SKM-1 treated with dmso at 0.1 percent for 144 hours (cell line): Measurements from ENCODE around the gene KIZ.
"Not testable (repeated sequence)": the region's sequence is repeated elsewhere in the genome, so short reads cannot be mapped to it uniquely, and the experiment has no call there.

Experiments used
- DNase-seq: peaks from one replicate; lab custom pipeline; 2025; ENCODE audit not compliant: unreplicated experiment; lab: John Stamatoyannopoulos, UW

KIZ gene

DNA sequence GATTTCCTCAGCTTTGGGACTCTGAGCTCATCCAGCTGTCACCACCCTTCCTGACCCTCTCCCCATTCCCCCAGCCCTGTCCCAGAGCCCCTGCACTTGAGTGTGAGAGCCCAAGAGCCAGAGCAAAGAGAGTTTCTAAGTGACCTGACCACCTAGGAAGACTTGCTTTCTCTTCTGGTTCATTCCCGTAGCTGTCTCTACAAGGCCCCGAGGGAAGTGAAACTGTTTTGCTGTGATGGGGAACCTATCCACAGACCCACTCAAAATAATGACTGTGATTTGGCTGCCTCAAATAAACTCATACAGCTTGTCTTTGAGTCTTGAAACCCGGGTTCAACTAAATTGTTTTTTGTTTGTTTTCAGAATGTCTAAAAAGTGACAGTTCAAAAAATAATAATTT lies 102.6 kb downstream of the KIZ start:
- DNase-seq: no peak

DNA sequence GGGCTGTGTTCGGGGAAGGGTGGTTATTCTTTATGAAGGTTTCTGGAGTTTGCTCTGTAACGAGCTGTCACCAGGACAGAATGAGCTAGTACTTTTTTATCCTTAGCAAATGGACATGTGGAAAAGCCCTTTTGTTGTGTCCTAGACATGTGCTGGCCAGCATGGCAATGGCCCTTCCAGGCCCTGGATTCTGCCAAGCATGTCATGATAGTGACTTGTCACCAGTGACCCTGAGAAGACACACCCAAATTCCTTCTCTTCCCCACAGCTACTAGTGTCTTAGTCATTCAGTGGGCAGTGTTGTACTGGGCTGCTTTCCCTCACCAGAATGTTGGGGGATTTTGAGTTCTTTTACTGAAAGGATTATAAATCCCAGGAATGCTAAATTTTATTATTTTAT lies 103.3 kb downstream of the KIZ start:
- no peak for DNase-seq

GRCh38 chr20:21230220-21230619 lies 104.3 kb downstream of the KIZ start:
- no peak for DNase-seq

DNA sequence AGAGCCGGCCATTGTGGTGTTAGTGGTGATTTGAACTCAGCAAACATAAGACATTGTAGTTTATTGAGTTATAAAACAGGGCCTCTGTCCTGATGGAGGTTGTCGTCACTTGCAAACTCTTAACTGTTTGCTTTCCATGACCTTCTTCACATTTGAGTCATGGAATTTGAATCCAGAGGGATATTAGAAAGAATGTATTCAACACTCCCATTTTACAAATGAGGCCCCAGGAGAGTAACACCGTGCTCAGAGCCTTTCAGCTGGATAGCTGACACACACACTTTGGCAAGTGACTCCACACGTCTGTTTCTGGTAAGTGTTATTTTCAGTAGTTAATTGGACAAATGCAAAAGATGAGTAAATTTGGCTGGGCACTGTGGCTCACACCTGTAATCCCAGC lies 104.8 kb downstream of the KIZ start:
- DNase-seq: no peak

GRCh38 chr20:21232546-21233280 lies 106.8 kb downstream of the KIZ start:
- DNase-seq: no peak

DNA sequence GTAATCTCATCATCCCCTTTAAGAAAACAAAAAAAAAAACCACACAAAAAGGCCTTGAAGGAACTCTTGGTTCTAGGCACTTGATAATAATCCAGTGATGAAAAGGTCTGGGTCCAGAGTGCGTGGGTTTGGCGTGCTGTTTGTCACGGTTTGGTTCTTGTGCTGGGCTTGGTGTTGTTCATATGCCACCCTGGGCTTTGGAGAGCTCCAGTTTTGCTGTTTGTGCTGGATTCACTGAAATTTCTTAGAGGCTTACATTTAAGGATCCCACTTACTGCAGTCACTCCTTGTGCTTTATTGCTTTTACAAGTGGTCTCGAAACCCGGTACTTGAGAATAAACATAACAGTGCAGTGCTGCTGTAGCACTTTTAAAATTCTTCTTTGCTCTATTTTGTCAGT lies 108.4 kb downstream of the KIZ start:
- DNase-seq: no peak

GRCh38 chr20:21234806-21235483 lies 109.1 kb downstream of the KIZ start:
- no peak for DNase-seq

- DNase-seq: peak; percentile 63
These were observed 109.9 kb downstream of the KIZ start for GRCh38 chr20:21235484-21236445.

- DNase-seq: no peak
These were observed 112.3 kb downstream of the KIZ start for GRCh38 chr20:21237956-21238799.

GRCh38 chr20:21238818-21239536 lies 113.1 kb downstream of the KIZ start:
- no peak for DNase-seq

- no peak for DNase-seq
These were observed 114.5 kb downstream of the KIZ start for GRCh38 chr20:21240394-21240793.

- DNase-seq: no peak
These were observed 115.5 kb downstream of the KIZ start for GRCh38 chr20:21241406-21241805.

DNA sequence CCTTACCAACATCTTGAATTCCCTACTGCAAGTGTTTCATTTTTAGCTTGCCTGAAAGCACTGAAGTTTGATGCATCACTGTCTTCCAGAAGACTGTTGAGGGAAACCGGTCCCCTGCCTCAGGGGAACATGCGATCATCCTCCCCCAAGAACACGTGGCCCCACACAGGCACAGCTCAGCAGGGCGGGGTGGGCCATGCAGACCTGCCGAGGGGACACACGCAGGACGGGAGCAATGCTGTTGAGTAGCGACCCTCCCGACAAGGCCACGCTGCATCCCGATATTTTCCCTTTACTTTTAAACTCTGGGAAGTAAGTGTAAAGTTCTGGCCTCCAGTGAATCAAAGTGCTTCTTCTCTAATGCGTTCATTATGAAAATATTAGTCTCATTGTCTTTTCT lies 117.9 kb downstream of the KIZ start:
- DNase-seq: no peak

- DNase-seq: no peak
These were observed 118.9 kb downstream of the KIZ start for GRCh38 chr20:21244808-21245207.

- DNase-seq: no peak
These were observed 120.3 kb downstream of the KIZ start for GRCh38 chr20:21246161-21246560.

- DNase-seq: not testable (repeated sequence)
These were observed 121.8 kb downstream of the KIZ start for GRCh38 chr20:21247603-21248095.

DNA sequence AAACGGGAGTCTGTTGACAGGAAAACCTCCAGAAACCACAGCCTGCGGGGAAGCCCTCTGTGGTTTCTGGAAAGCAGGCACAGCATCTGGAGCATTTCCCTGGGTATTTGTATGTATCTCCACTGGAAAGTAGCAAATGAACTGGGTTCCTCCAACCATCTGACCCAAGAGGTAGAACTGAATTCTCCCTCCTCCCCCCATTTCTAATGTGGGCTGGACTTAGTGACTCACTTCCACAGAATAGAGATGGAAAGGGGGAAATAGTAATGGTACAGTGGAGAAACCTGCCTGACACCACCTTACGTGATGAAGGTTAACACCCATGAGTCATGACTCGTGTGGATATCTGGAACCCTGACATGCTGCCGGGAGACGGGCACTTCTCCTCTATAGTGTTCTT lies 125.4 kb downstream of the KIZ start:
- DNase-seq: no peak

DNA sequence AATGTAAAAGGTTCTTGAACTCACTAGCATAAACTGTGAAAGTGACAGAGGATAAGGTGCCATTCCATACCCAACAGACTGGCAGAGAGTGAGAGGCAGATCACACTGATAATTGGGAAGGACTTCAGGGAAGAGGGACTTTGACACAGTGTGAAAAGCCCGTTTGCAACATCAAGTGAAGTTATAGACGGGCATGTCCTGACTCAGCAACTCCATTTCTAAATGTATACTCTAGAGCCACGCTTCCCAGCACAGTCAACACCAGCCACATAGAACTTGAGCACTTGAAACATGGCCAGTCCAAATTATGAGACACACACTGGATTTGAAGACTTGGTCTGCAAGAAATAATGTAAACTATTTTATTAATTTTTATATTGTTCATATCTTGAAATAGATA lies 131.3 kb downstream of the KIZ start:
- no peak for DNase-seq

DNA sequence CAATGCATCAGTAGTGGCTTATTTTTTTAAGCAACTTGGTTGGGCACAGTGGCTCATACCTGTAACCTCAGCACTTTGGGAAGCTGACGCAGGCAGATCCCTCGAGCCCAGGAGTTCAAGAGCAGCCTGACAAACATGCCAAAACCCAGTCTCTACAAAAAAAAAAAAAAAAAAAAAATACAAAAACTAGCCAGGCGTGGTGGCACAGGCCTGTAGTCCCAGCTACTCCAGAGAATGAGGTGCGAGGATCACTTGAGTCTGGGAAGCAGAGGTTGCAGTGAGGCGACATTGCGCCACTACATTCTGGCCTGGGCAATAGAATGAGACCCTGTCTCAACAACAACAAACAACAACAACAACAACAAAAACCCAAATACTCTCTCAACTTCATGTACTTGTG lies 132.5 kb downstream of the KIZ start:
- no peak for DNase-seq

DNA sequence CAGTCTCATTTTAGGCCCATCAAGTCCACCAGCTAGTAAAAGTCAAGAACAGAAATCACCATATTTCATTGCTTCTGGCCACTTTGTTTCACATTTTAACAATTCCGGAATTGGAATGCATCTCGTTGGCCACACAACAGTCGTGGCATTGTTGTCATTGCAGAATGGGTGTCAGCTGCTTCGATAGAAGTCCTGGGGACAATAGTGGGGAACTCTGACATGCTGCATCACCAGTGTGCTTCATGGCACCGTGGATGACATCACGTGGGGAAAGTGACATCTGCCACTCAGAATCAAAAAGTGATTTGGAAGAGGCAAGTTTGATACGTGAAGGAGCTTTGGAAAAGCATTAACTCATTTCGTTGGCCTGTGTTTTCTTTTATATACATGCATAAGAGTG lies 133.5 kb downstream of the KIZ start:
- no peak for DNase-seq
